Activated naive CD8-positive, alpha-beta T cell (primary cell): ENCODE data around the gene TOPORS.
"Not testable (repeated sequence)": the region's sequence is repeated elsewhere in the genome, so short reads cannot be mapped to it uniquely, and the experiment has no call there.

Source experiments
- H3K27ac Mint-ChIP-seq: one replicate; pipeline ENCODE4 v1.8.0; 2021; ENCODE audit warnings: mixed read lengths
- H3K27me3 Mint-ChIP-seq: one replicate; pipeline ENCODE4 v1.8.0; 2021; ENCODE audit warnings: mixed read lengths
- H3K36me3 Mint-ChIP-seq: one replicate; pipeline ENCODE4 v1.8.0; 2021; ENCODE audit warnings: mixed read lengths
- H3K4me1 Mint-ChIP-seq: one replicate; pipeline ENCODE4 v1.8.0; 2021; ENCODE audit warnings: low read depth, mixed read lengths
- H3K4me3 Mint-ChIP-seq: one replicate; pipeline ENCODE4 v1.8.0; 2021; ENCODE audit warnings: mild to moderate bottlenecking, mixed read lengths
- H3K9me3 Mint-ChIP-seq: one replicate; pipeline ENCODE4 v1.8.0; 2021; ENCODE audit warnings: low read depth, mixed read lengths

The TOPORS gene

GRCh38 chr9:32545884-32546283 lies 6.5 kb downstream of the TOPORS start:
- H3K4me1 Mint-ChIP-seq, result peaks cover 37% of the 10 kb centered on the region
- H3K27ac Mint-ChIP-seq, result no peak overlapping the region
- peaks cover 3% of the 10 kb centered on the region for H3K36me3 Mint-ChIP-seq
- H3K27me3 Mint-ChIP-seq, result no peaks in the 10 kb centered on the region
- no peaks in the 10 kb centered on the region for H3K9me3 Mint-ChIP-seq
- no peak overlapping the region for H3K4me3 Mint-ChIP-seq

- Mint-ChIP-seq H3K9me3 (no peaks in the 10 kb centered on the region), H3K27ac (no peak overlapping the region), H3K4me1 (peaks cover 17% of the 10 kb centered on the region), H3K36me3 (peaks cover 3% of the 10 kb centered on the region), H3K27me3 (no peaks in the 10 kb centered on the region), H3K4me3 (no peak overlapping the region)
Measured at GRCh38 chr9:32543047-32543446, 9.3 kb downstream of the TOPORS start.

- Mint-ChIP-seq H3K27ac (no peak overlapping the region), H3K4me1 (no peaks in the 10 kb centered on the region), H3K36me3 (peaks cover 9% of the 10 kb centered on the region), H3K4me3 (no peak overlapping the region), H3K9me3 (peaks cover 4% of the 10 kb centered on the region), H3K27me3 (no peaks in the 10 kb centered on the region)
Measured at GRCh38 chr9:32533816-32534215, 18.6 kb downstream of the TOPORS start.

- Mint-ChIP-seq H3K4me1 (no peaks in the 10 kb centered on the region), H3K9me3 (peaks cover 4% of the 10 kb centered on the region)
Measured at GRCh38 chr9:32533336-32533735, 19.1 kb downstream of the TOPORS start.

GRCh38 chr9:32526707-32527048 lies 25.7 kb downstream of the TOPORS start:
- Mint-ChIP-seq H3K27ac (peak overlapping the region; percentile 91), H3K9me3 (peaks cover 9% of the 10 kb centered on the region), H3K4me3 (peak overlapping the region; percentile 88), H3K36me3 (peaks cover 15% of the 10 kb centered on the region), H3K27me3 (no peaks in the 10 kb centered on the region), H3K4me1 (peaks cover 49% of the 10 kb centered on the region)

More at GRCh38 chr9:32533336-32533735, 19.1 kb downstream of the TOPORS start:
- H3K27ac Mint-ChIP-seq, result no peak overlapping the region
- H3K4me3 Mint-ChIP-seq, result no peak overlapping the region
- H3K36me3 Mint-ChIP-seq, result peaks cover 9% of the 10 kb centered on the region
- H3K27me3 Mint-ChIP-seq, result no peaks in the 10 kb centered on the region

- H3K36me3 Mint-ChIP-seq, result peaks cover 15% of the 10 kb centered on the region
- no peaks in the 10 kb centered on the region for H3K27me3 Mint-ChIP-seq
- H3K4me1 Mint-ChIP-seq, result peaks cover 54% of the 10 kb centered on the region
- peak within 1 kb of the TSS; percentile 88 for H3K4me3 Mint-ChIP-seq
- H3K9me3 Mint-ChIP-seq, result peaks cover 9% of the 10 kb centered on the region
- peak within 1 kb of the TSS; percentile 91 for H3K27ac Mint-ChIP-seq
Measured at GRCh38 chr9:32526041-32526706, 26.2 kb downstream of the TOPORS start, which contains the start of gene RIGI. RIGI (minus strand) TSS chr9:32526196; CDS start chr9:32526166, 30 bp downstream.

GRCh38 chr9:32525709-32526030 lies 26.7 kb downstream of the TOPORS start:
- H3K4me1 Mint-ChIP-seq, result peaks cover 54% of the 10 kb centered on the region

GRCh38 chr9:32524892-32525708 lies 27.3 kb downstream of the TOPORS start:
- Mint-ChIP-seq H3K27ac (peak overlapping the region; percentile 91), H3K4me1 (peaks cover 54% of the 10 kb centered on the region), H3K27me3 (no peaks in the 10 kb centered on the region), H3K36me3 (peaks cover 11% of the 10 kb centered on the region), H3K9me3 (peaks cover 6% of the 10 kb centered on the region), H3K4me3 (peak overlapping the region; percentile 88)

More at GRCh38 chr9:32525709-32526030, 26.7 kb downstream of the TOPORS start:
- H3K27me3 Mint-ChIP-seq, result no peaks in the 10 kb centered on the region
- peak overlapping the region; percentile 91 for H3K27ac Mint-ChIP-seq
- H3K36me3 Mint-ChIP-seq, result peaks cover 11% of the 10 kb centered on the region
- peaks cover 6% of the 10 kb centered on the region for H3K9me3 Mint-ChIP-seq
- peak overlapping the region; percentile 88 for H3K4me3 Mint-ChIP-seq

- H3K9me3 Mint-ChIP-seq, H3K27ac Mint-ChIP-seq, H3K27me3 Mint-ChIP-seq: not testable (repeated sequence)
- H3K4me3 Mint-ChIP-seq, result peak overlapping the region; percentile 88
- H3K4me1 Mint-ChIP-seq, result peaks cover 54% of the 10 kb centered on the region
- peaks cover 11% of the 10 kb centered on the region for H3K36me3 Mint-ChIP-seq
Measured at GRCh38 chr9:32524558-32524891, 27.9 kb downstream of the TOPORS start.

- Mint-ChIP-seq H3K4me1 (peaks cover 54% of the 10 kb centered on the region), H3K27ac (peak overlapping the region; percentile 36), H3K4me3 (peak overlapping the region; percentile 88), H3K27me3 (no peaks in the 10 kb centered on the region), H3K9me3 (peaks cover 6% of the 10 kb centered on the region), H3K36me3 (peaks cover 11% of the 10 kb centered on the region)
Measured at GRCh38 chr9:32523910-32524309, 28.5 kb downstream of the TOPORS start.

- peaks cover 26% of the 10 kb centered on the region for H3K36me3 Mint-ChIP-seq
- no peaks in the 10 kb centered on the region for H3K27me3 Mint-ChIP-seq
- H3K4me3 Mint-ChIP-seq, result no peak overlapping the region
- no peak overlapping the region for H3K27ac Mint-ChIP-seq
- peaks cover 38% of the 10 kb centered on the region for H3K4me1 Mint-ChIP-seq
- no peaks in the 10 kb centered on the region for H3K9me3 Mint-ChIP-seq
Measured at GRCh38 chr9:32518276-32518675, 34.1 kb downstream of the TOPORS start.

GRCh38 chr9:32516241-32516640 lies 36.1 kb downstream of the TOPORS start:
- Mint-ChIP-seq H3K27me3 (no peaks in the 10 kb centered on the region), H3K4me3 (no peak overlapping the region), H3K27ac (no peak overlapping the region), H3K36me3 (peaks cover 23% of the 10 kb centered on the region), H3K9me3 (no peaks in the 10 kb centered on the region), H3K4me1 (peaks cover 39% of the 10 kb centered on the region)

- Mint-ChIP-seq H3K4me1 (peaks cover 47% of the 10 kb centered on the region), H3K36me3 (peaks cover 5% of the 10 kb centered on the region), H3K27ac (no peak overlapping the region), H3K27me3 (no peaks in the 10 kb centered on the region), H3K4me3 (no peak overlapping the region), H3K9me3 (no peaks in the 10 kb centered on the region)
Measured at GRCh38 chr9:32508728-32509127, 43.7 kb downstream of the TOPORS start.

GRCh38 chr9:32503008-32503407 lies 49.4 kb downstream of the TOPORS start:
- Mint-ChIP-seq H3K9me3 (no peaks in the 10 kb centered on the region), H3K27me3 (no peaks in the 10 kb centered on the region), H3K36me3 (peaks cover 19% of the 10 kb centered on the region), H3K4me1 (peaks cover 2% of the 10 kb centered on the region), H3K27ac (no peak overlapping the region), H3K4me3 (no peak overlapping the region)

- Mint-ChIP-seq H3K27me3 (no peaks in the 10 kb centered on the region), H3K9me3 (no peaks in the 10 kb centered on the region), H3K36me3 (peaks cover 19% of the 10 kb centered on the region), H3K27ac (no peak overlapping the region), H3K4me1 (no peaks in the 10 kb centered on the region), H3K4me3 (no peak overlapping the region)
Measured at GRCh38 chr9:32502464-32502863, 49.9 kb downstream of the TOPORS start.
